IMR-90 (cell line): ENCODE data around the gene PRKD1. TPM values are rescaled to one million over a fixed set of nuclear protein-coding genes. Genes with fewer than 3 reads are reported as not detected.

ENCODE experiments used
- ATAC-seq: fragments of 200-7000 bp; cut with Tn5 transposase; 2 replicates; pipeline ENCODE4 v1.9.1; 2020; ENCODE audit warnings: low read depth, mild to moderate bottlenecking, moderate library complexity
- BruUV-seq: library from RNA; stranded (reverse); fragments of 400-500 nt; replicated peaks from 2 replicates; lab custom pipeline; 2021; lab: Mats Ljungman, UMichigan
- CTCF ChIA-PET: fragments of 300-600 bp; formaldehyde crosslinking; extraction: SDS; loops from one replicate; lab custom pipeline; 2021; ENCODE audit warnings: antibody characterized with exemption; lab: Yijun Ruan, JAX
- POLR2A ChIA-PET: fragments of 300-600 bp; sonication (Branson Sonifier 250); formaldehyde crosslinking; loops from one replicate; lab custom pipeline; 2022; ENCODE audit warnings: antibody characterized with exemption; ENCODE audit not compliant: unreplicated experiment; lab: Charles Lee
- DNase-seq: peaks from one replicate; pipeline ENCODE4 v3.0.0; 2013
- H2AFZ ChIP-seq: replicated peaks from 2 replicates; pipeline ENCODE3; 2013; ENCODE audit warnings: low read length, mild to moderate bottlenecking; ENCODE audit not compliant: poor library complexity
- H2AK5ac ChIP-seq: 2 replicates; pipeline ENCODE4 v1.6.1; 2013; ENCODE audit warnings: low read depth, low read length, inconsistent platforms
- H2AK9ac ChIP-seq: replicated peaks from 2 replicates; pipeline ENCODE3; 2013; ENCODE audit warnings: mild to moderate bottlenecking, low read depth, low read length, moderate library complexity; ENCODE audit not compliant: poor library complexity
- H2BK120ac ChIP-seq: 2 replicates; pipeline ENCODE4 v1.6.1; 2013; ENCODE audit warnings: low read depth, low read length, inconsistent platforms
- H2BK15ac ChIP-seq: 3 replicates; pipeline ENCODE4 v1.6.1; 2013; ENCODE audit warnings: low read depth, low read length, inconsistent platforms
- H2BK20ac ChIP-seq: 2 replicates; pipeline ENCODE4 v1.6.1; 2013; ENCODE audit warnings: low read depth, mild to moderate bottlenecking, inconsistent platforms, low read length, moderate library complexity
- H2BK5ac ChIP-seq: 2 replicates; pipeline ENCODE4 v1.6.1; 2013; ENCODE audit warnings: mild to moderate bottlenecking, low read depth, low read length, inconsistent platforms; ENCODE audit not compliant: poor library complexity, severe bottlenecking
- H3K14ac ChIP-seq: replicated peaks from 2 replicates; pipeline ENCODE4 v1.6.1; 2013; ENCODE audit warnings: low read depth, low read length, inconsistent platforms
- H3K18ac ChIP-seq: 2 replicates; pipeline ENCODE4 v1.6.1; 2013; ENCODE audit warnings: low read depth, low read length, control low read depth
- H3K23ac ChIP-seq: 2 replicates; pipeline ENCODE4 v1.6.1; 2013; ENCODE audit warnings: low read depth, low read length, inconsistent platforms
- H3K27ac ChIP-seq: 2 replicates; pipeline ENCODE4 v1.5.1; 2013; ENCODE audit warnings: mild to moderate bottlenecking, control low read depth, low read length; ENCODE audit not compliant: insufficient read depth
- H3K27me3 ChIP-seq: 2 replicates; pipeline ENCODE4 v1.6.1; 2013; ENCODE audit warnings: low read length; ENCODE audit not compliant: control insufficient read depth, insufficient read depth
- H3K36me3 ChIP-seq: 2 replicates; pipeline ENCODE4 v1.6.1; 2013; ENCODE audit warnings: low read length, mixed read lengths; ENCODE audit not compliant: control insufficient read depth, insufficient read depth
- H3K4ac ChIP-seq: 2 replicates; pipeline ENCODE4 v1.6.1; 2013; ENCODE audit warnings: low read depth, low read length, inconsistent platforms
- H3K4me1 ChIP-seq: 2 replicates; pipeline ENCODE4 v1.6.1; 2013; ENCODE audit warnings: low read length, mixed read lengths; ENCODE audit not compliant: control insufficient read depth, insufficient read depth
- H3K4me2 ChIP-seq: 2 replicates; pipeline ENCODE4 v1.6.1; 2013; ENCODE audit warnings: low read depth, mild to moderate bottlenecking, control low read depth, low read length, moderate library complexity
- H3K4me3 ChIP-seq: 2 replicates; pipeline ENCODE4 v1.5.1; 2013; ENCODE audit warnings: low read depth, mild to moderate bottlenecking, control low read depth, low read length, moderate library complexity; ENCODE audit not compliant: insufficient read depth
- H3K56ac ChIP-seq: 2 replicates; pipeline ENCODE4 v1.6.1; 2013; ENCODE audit warnings: low read length, inconsistent platforms; ENCODE audit not compliant: insufficient read depth; ENCODE audit errors: extremely low read depth
- H3K79me1 ChIP-seq, 2 experiments: 2 replicates each; pipeline ENCODE4 v1.6.1; 2013; ENCODE audit warnings: low read length in 2 of 2, inconsistent platforms in 1 of 2, low read depth in 1 of 2
- H3K9ac ChIP-seq: 2 replicates; pipeline ENCODE4 v1.6.1; 2013; ENCODE audit warnings: low read depth, low read length, control low read depth
- H3K9me1 ChIP-seq: 2 replicates; pipeline ENCODE4 v1.6.1; 2013; ENCODE audit warnings: low read length, inconsistent platforms; ENCODE audit not compliant: insufficient read depth
- H3K9me3 ChIP-seq: 2 replicates; pipeline ENCODE4 v1.6.1; 2013; ENCODE audit warnings: low read length; ENCODE audit not compliant: control insufficient read depth, insufficient read depth
- H4K20me1 ChIP-seq: 2 replicates; pipeline ENCODE4 v1.6.1; 2013; ENCODE audit warnings: low read length, inconsistent platforms; ENCODE audit not compliant: insufficient read depth
- H4K5ac ChIP-seq: 2 replicates; pipeline ENCODE4 v1.6.1; 2013; ENCODE audit warnings: mild to moderate bottlenecking, low read depth, low read length, control low read depth
- H4K8ac ChIP-seq, 2 experiments: 2 replicates each; pipeline ENCODE4 v1.6.1; 2013; ENCODE audit warnings: low read depth in 2 of 2, low read length in 2 of 2, control low read depth in 1 of 2, inconsistent platforms in 1 of 2
- H4K91ac ChIP-seq: 2 replicates; pipeline ENCODE4 v1.6.1; 2013; ENCODE audit warnings: low read depth, low read length, inconsistent platforms; ENCODE audit not compliant: insufficient read depth
- CEBPB ChIP-seq: IDR thresholded peaks from 2 replicates; pipeline ENCODE4 v1.6.1; 2012; ENCODE audit warnings: low read depth, low read length, improper control_type of control experiment
- MAFK ChIP-seq: IDR thresholded peaks from 2 replicates; pipeline ENCODE4 v1.6.1; 2012; ENCODE audit warnings: low read depth, low read length, improper control_type of control experiment
- NFE2L2 ChIP-seq: fragments of 150-350 bp; IDR thresholded peaks from 2 replicates; pipeline ENCODE4 v1.6.1; 2016; ENCODE audit warnings: low read depth, mild to moderate bottlenecking, low read length
- RCOR1 ChIP-seq: IDR thresholded peaks from 2 replicates; pipeline ENCODE4 v1.6.1; 2012; ENCODE audit warnings: mild to moderate bottlenecking, low read length, improper control_type of control experiment; ENCODE audit not compliant: insufficient replicate concordance
- RFX5 ChIP-seq: IDR thresholded peaks from 2 replicates; pipeline ENCODE4 v1.8.0; 2012; ENCODE audit warnings: low read depth, mild to moderate bottlenecking, low read length, moderate library complexity
- USF2 ChIP-seq: fragments of 150-350 bp; IDR thresholded peaks from 2 replicates; pipeline ENCODE4 v1.6.1; 2017; ENCODE audit warnings: mild to moderate bottlenecking, antibody characterized with exemption, low read length, low read depth
- WGBS, 2 experiments: methylation state at CpG; one replicate each; pipeline versions ENCODE4 v1.1.5 to v1.1.7; 2013; ENCODE audit warnings: missing lambda C conversion rate in 2 of 2; ENCODE audit not compliant: insufficient read length in 1 of 2; ENCODE audit errors: extremely low coverage in 2 of 2; 5-methylcytosine and 5-hydroxymethylcytosine counted together
- dilution Hi-C: fragments of 300-500 bp; cut with HindIII; formaldehyde crosslinking; loops from one replicate; pipeline ENCODE4 v1.14.3; 2018; ENCODE audit warnings: low sequenced_read_pairs; ENCODE audit not compliant: unreplicated experiment
- in situ Hi-C: fragments of 300-500 bp; cut with MboI; formaldehyde crosslinking; loops from 3 replicates; pipeline ENCODE4 v1.14.3; 2019; ENCODE audit warnings: low sequenced_read_pairs, inconsistent platforms, mixed read lengths
- intact Hi-C: fragments of 100-400 bp; cut with micrococcal nuclease; formaldehyde crosslinking; loops from 2 replicates; pipeline ENCODE4 v1.10.0; 2022
- polyA plus RNA-seq, 3 experiments: library from polyadenylated mRNA; depleted of rRNA; stranded (reverse); fragments of >200 nt; gene quantifications; 2 replicates each; pipeline ENCODE4 v1.2.3, GENCODE V29; 2012; ENCODE audit warnings: low replicate concordance in 1 of 3
- total RNA-seq: library from RNA; depleted of rRNA; stranded (reverse); fragments of >200 nt; gene quantifications from 2 replicates; pipeline ENCODE4 v1.2.3, GENCODE V29; 2012

Gene PRKD1
- total and polyA plus RNA-seq, 2 of the 4 experiments (the other 2 are of a cell fraction) = 12.9 to 14.2 TPM

DNA sequence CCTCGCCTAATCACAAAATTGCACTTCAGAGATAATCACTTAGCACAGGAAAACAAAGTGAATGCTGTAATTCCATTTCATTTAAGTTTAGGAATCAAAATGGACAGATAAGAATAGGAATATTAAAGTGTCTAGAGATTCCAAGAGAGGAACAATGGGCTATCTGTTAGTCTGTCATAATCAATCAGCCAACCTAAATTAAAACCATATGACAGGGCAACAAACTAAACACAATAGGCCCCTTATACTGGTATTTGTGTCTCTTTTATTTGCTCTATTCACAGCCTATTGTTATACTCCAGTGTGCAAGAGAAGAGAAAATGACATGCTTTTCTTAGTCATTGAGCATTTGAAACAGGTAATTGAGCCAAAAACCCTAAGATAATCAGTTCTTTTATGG is 259.4 kb downstream of the PRKD1 start:
- no CpG with 5 or more reads among the region's 1 CpG for WGBS, 2 experiments

More for the DNA sequence above, 259.4 kb downstream of the PRKD1 start:
- Histone ChIP-seq H3K14ac (no peak overlapping the region), H3K27ac (no peak overlapping the region), H3K27me3 (no peaks in the 10 kb centered on the region), H3K9me1 (peaks cover 1% of the 10 kb centered on the region; the same call in 1 of the 2 replicates), H2BK5ac (no peak overlapping the region), H3K4me1 (peaks cover 5% of the 10 kb centered on the region; the same call in 1 of the 2 replicates), H3K23ac (no peak overlapping the region), H2BK15ac (no peak overlapping the region), H2AFZ (no peak overlapping the region), H3K9me3 (no peaks in the 10 kb centered on the region), H4K8ac (no peak overlapping the region), H3K18ac (no peak overlapping the region), H3K4ac (no peak overlapping the region), H3K56ac (no peak overlapping the region), H4K20me1 (no peaks in the 10 kb centered on the region), H2BK20ac (no peak overlapping the region), H2AK9ac (no peak overlapping the region), H4K5ac (no peak overlapping the region), H3K79me1 (peaks cover 0 to 3% of the 10 kb centered on the region in 2 experiments; a peak in 3 of 4 replicates), H3K9ac (no peak overlapping the region), H2BK120ac (no peak overlapping the region), H2AK5ac (no peak overlapping the region), H3K36me3 (peaks cover 3% of the 10 kb centered on the region; the same call in 1 of the 2 replicates), H3K4me2 (no peak overlapping the region), H4K91ac (no peak overlapping the region), H3K4me3 (no peak overlapping the region)
- ATAC-seq (no peak), DNase-seq (no peak)
- no TSS peak for BruUV-seq
- dilution Hi-C loops = no loop called here
- POLR2A ChIA-PET = no interaction called here
- TF ChIP-seq USF2 = no peak
- TF ChIP-seq NFE2L2 = no peak
- TF ChIP-seq CEBPB = no peak
- TF ChIP-seq RFX5 = no peak
- TF ChIP-seq RCOR1 = no peak
- no peak for TF ChIP-seq MAFK
- intact Hi-C loops = no loop called here
- CTCF ChIA-PET = no interaction called here
- in situ Hi-C loops = no loop called here
